B cell (primary cell): ENCODE results near the gene JMJD1C. TPM values are rescaled to one million over a fixed set of nuclear protein-coding genes. Genes with fewer than 3 reads are reported as not detected.

Source experiments
- ATAC-seq: fragments of 200-7000 bp; cut with Tn5 transposase; one replicate; pipeline ENCODE4 v1.10.0; 2021; ENCODE audit warnings: low read depth, mild to moderate bottlenecking, moderate number of reproducible peaks, moderate library complexity
- CTCF ChIA-PET: fragments of 350-600 bp; sonication (Branson Sonifier 250); formaldehyde crosslinking; loops from one replicate; lab custom pipeline; 2021; ENCODE audit warnings: antibody characterized with exemption, inconsistent platforms; lab: Charles Lee
- POLR2A ChIA-PET: fragments of 350-600 bp; sonication (Branson Sonifier 250); formaldehyde crosslinking; loops from one replicate; lab custom pipeline; 2021; ENCODE audit warnings: antibody characterized with exemption; lab: Charles Lee
- DNase-seq: peaks from one replicate; pipeline ENCODE4 v3.0.0; 2013
- H2AFZ ChIP-seq: 2 replicates; pipeline ENCODE4 v1.6.1; 2012; ENCODE audit warnings: mild to moderate bottlenecking, low read depth, low read length; ENCODE audit not compliant: insufficient read depth, poor library complexity, severe bottlenecking
- H3K27ac ChIP-seq, 2 donors: 1 replicate in 1 of 2; 2 replicates in 1 of 2; pipeline ENCODE4 v1.5.1; 2012 to 2013; ENCODE audit warnings: low read length in 2 of 2, mild to moderate bottlenecking in 2 of 2, moderate library complexity in 1 of 2
- H3K27me3 ChIP-seq, 4 experiments: fragments of 200-600 bp in 1 of 4; sonication (generic) in 1 of 4; replicated peaks in 1 of 4; 1 replicate in 2 of 4; 2 replicates in 2 of 4; pipeline versions ENCODE4 v1.6.1 to v1.7.0; 2013 to 2016; ENCODE audit warnings: low read length in 3 of 4, mild to moderate bottlenecking in 2 of 4, mixed read lengths in 1 of 4, moderate library complexity in 1 of 4; ENCODE audit not compliant: insufficient read depth in 4 of 4, control insufficient read depth in 3 of 4; ENCODE audit errors: control extremely low read depth in 1 of 4
- H3K36me3 ChIP-seq, 2 experiments: replicated peaks in 1 of 2; 1 replicate in 1 of 2; 2 replicates in 1 of 2; pipeline versions ENCODE4 v1.6.1 to v1.7.1; 2013; ENCODE audit warnings: low read length in 1 of 2; ENCODE audit not compliant: insufficient read depth in 2 of 2, control insufficient read depth in 1 of 2; ENCODE audit errors: control extremely low read depth in 1 of 2, extremely low read depth in 1 of 2
- H3K4me1 ChIP-seq, 2 donors: fragments of 200-600 bp in 1 of 2; sonication (generic) in 1 of 2; 1 replicate in 1 of 2; 2 replicates in 1 of 2; pipeline versions ENCODE4 v1.5.1 to v1.6.1; 2013 to 2017; ENCODE audit warnings: low read length in 2 of 2; ENCODE audit not compliant: control insufficient read depth in 2 of 2, insufficient read depth in 2 of 2
- H3K4me2 ChIP-seq: replicated peaks from 2 replicates; pipeline ENCODE3; 2012; ENCODE audit warnings: mild to moderate bottlenecking, low read depth, low read length; ENCODE audit not compliant: poor library complexity, severe bottlenecking
- H3K4me3 ChIP-seq, 5 experiments: fragments of 200-600 bp in 1 of 5; sonication (generic) in 1 of 5; 1 replicate in 3 of 5; 2 replicates in 2 of 5; pipeline versions ENCODE4 v1.5.1 to v1.7.0; 2011 to 2016; ENCODE audit warnings: low read length in 4 of 5, mild to moderate bottlenecking in 4 of 5, low read depth in 2 of 5, control low read depth in 1 of 5, moderate library complexity in 1 of 5; ENCODE audit not compliant: insufficient read depth in 1 of 5; ENCODE audit errors: control extremely low read depth in 1 of 5, extremely low read depth in 1 of 5
- H3K79me2 ChIP-seq: fragments of 200-600 bp; sonication (generic); one replicate; pipeline ENCODE4 v1.6.0; 2016; ENCODE audit warnings: low read length; ENCODE audit not compliant: control insufficient read depth, insufficient read depth
- H3K9ac ChIP-seq: fragments of 200-600 bp; sonication (generic); 2 replicates; pipeline ENCODE4 v1.6.1; 2017; ENCODE audit warnings: mild to moderate bottlenecking, low read length, moderate library complexity
- H3K9me3 ChIP-seq, 3 donors: one replicate each; pipeline versions ENCODE4 v1.6.1 to v1.7.1; 2013; ENCODE audit warnings: low read length in 2 of 3; ENCODE audit not compliant: control insufficient read depth in 2 of 3, insufficient read depth in 1 of 3; ENCODE audit errors: control extremely low read depth in 1 of 3
- H4K20me1 ChIP-seq: 2 replicates; pipeline ENCODE4 v1.6.0; 2012; ENCODE audit warnings: mild to moderate bottlenecking, low read length; ENCODE audit not compliant: insufficient read depth, control insufficient read depth, poor library complexity, severe bottlenecking
- H3K27ac Mint-ChIP-seq: one replicate; pipeline ENCODE4 v1.8.0; 2021; ENCODE audit warnings: mixed read lengths
- H3K27me3 Mint-ChIP-seq: one replicate; pipeline ENCODE4 v1.8.0; 2021; ENCODE audit warnings: mixed read lengths
- H3K4me1 Mint-ChIP-seq: one replicate; pipeline ENCODE4 v1.8.0; 2021; ENCODE audit warnings: mixed read lengths
- H3K4me3 Mint-ChIP-seq: one replicate; pipeline ENCODE4 v1.8.0; 2021; ENCODE audit warnings: mixed read lengths
- H3K9me3 Mint-ChIP-seq: one replicate; pipeline ENCODE4 v1.8.0; 2022; ENCODE audit warnings: mixed read lengths; ENCODE audit not compliant: insufficient read depth
- CTCF ChIP-seq: fragments of 200-600 bp; IDR thresholded peaks from one replicate; pipeline ENCODE4 v1.8.0; 2022; ENCODE audit warnings: antibody characterized with exemption, mild to moderate bottlenecking
- EZH2 ChIP-seq: IDR thresholded peaks from 2 replicates; pipeline ENCODE4 v1.6.1; 2012; ENCODE audit warnings: borderline replicate concordance, low read depth, mild to moderate bottlenecking, moderate library complexity, low read length; ENCODE audit not compliant: insufficient read depth, poor library complexity, severe bottlenecking
- WGBS: methylation state at CpG from one replicate; pipeline ENCODE4 v1.1.5; 2013; ENCODE audit warnings: missing lambda C conversion rate; ENCODE audit not compliant: insufficient coverage; 5-methylcytosine and 5-hydroxymethylcytosine counted together
- intact Hi-C: fragments of 100-400 bp; cut with micrococcal nuclease; formaldehyde crosslinking; loops from one replicate; pipeline ENCODE4 v1.10.0; 2022
- polyA plus RNA-seq: library from polyadenylated mRNA; depleted of rRNA; stranded (reverse); fragments of >200 nt; gene quantifications from 2 replicates; pipeline ENCODE4 v1.2.3, GENCODE V29; 2012
- total RNA-seq, 2 donors: library from RNA; stranded (reverse); fragments of 120-200 nt in 1 of 2; gene quantifications; 1 replicate in 1 of 2; 2 replicates in 1 of 2; pipeline versions ENCODE4 v1.2.3 to v1.2.4, GENCODE V29; 2013 to 2022

The JMJD1C gene
- total and polyA plus RNA-seq, 2 donors (not counting 1 experiment from before 2014, with no cell fraction given): 81.8 to 235 TPM

- WGBS: no CpG with 5 or more reads among the region's 1 CpG
- ATAC-seq (no peak), DNase-seq (no peak)
- Histone ChIP-seq H3K36me3 (no peaks in the 10 kb centered on the region), H2AFZ (no peak overlapping the region), H3K4me3 (no peak overlapping the region), H3K27ac (no peak overlapping the region), H3K9me3 (no peaks in the 10 kb centered on the region), H3K4me1 (no peaks in the 10 kb centered on the region), H3K79me2 (peaks cover 9% of the 10 kb centered on the region), H3K27me3 (no peaks in the 10 kb centered on the region), H3K9ac (no peak overlapping the region), H4K20me1 (no peaks in the 10 kb centered on the region), H3K4me2 (no peak overlapping the region)
- no peaks in the 10 kb centered on the region for H3K4me1 Mint-ChIP-seq
- H3K27ac Mint-ChIP-seq: no peak overlapping the region
- H3K9me3 Mint-ChIP-seq: no peaks in the 10 kb centered on the region
- ChIA-PET CTCF (no interaction called here), POLR2A (interaction anchor here (0.5 kb wide), 1 partner anchor 25 kb away, joined by 4 read pairs; no protein-coding TSS in a partner anchor)
- intact Hi-C loops: no loop called here
- H3K4me3 Mint-ChIP-seq: no peak overlapping the region
- TF ChIP-seq EZH2 (no peak), CTCF (no peak)
- H3K27me3 Mint-ChIP-seq: no peaks in the 10 kb centered on the region
These were observed 145.1 kb downstream of the JMJD1C start for GRCh38 chr10:63320683-63321082.

GRCh38 chr10:63319231-63319630, 146.5 kb downstream of the JMJD1C start:
- CTCF ChIA-PET: no interaction called here
- H3K9me3 Mint-ChIP-seq: no peaks in the 10 kb centered on the region
- H3K4me3 Mint-ChIP-seq: no peak overlapping the region
- Histone ChIP-seq H3K36me3 (no peaks in the 10 kb centered on the region), H3K9ac (no peak overlapping the region), H3K4me2 (no peak overlapping the region), H3K27me3 (no peaks in the 10 kb centered on the region), H4K20me1 (no peaks in the 10 kb centered on the region), H3K79me2 (peaks cover 9% of the 10 kb centered on the region), H3K4me3 (no peak overlapping the region), H2AFZ (no peak overlapping the region), H3K4me1 (no peaks in the 10 kb centered on the region), H3K27ac (no peak overlapping the region), H3K9me3 (no peaks in the 10 kb centered on the region)
- no peak for TF ChIP-seq EZH2
- TF ChIP-seq CTCF: no peak
- no CpG with 5 or more reads among the region's 3 CpGs for WGBS
- intact Hi-C loops: no loop called here
- ATAC-seq: no peak
- H3K27me3 Mint-ChIP-seq: no peaks in the 10 kb centered on the region
- POLR2A ChIA-PET: no interaction called here
- H3K27ac Mint-ChIP-seq: no peak overlapping the region
- H3K4me1 Mint-ChIP-seq: no peaks in the 10 kb centered on the region
- no peak for DNase-seq
